Peyer's patch (tissue), 4 donors: Measurements from ENCODE around the gene LRRN3. TPM values are rescaled to one million over a fixed set of nuclear protein-coding genes. Genes with fewer than 3 reads are reported as not detected.

Source experiments
- DNase-seq, 3 donors: peaks; one replicate each; pipeline ENCODE4 v3.0.0-alpha.2; 2017 to 2019
- H3K27ac ChIP-seq, 4 donors: fragments of 200-600 bp; sonication (generic); one replicate each; pipeline ENCODE4 v1.5.1; 2016 to 2019
- H3K27me3 ChIP-seq, 2 donors: fragments of 200-600 bp; sonication (generic); one replicate each; pipeline ENCODE4 v1.5.1; 2019
- H3K36me3 ChIP-seq, 3 donors: fragments of 200-600 bp; sonication (generic); one replicate each; pipeline ENCODE4 v1.5.1; 2016 to 2019
- H3K4me1 ChIP-seq, 4 donors: fragments of 200-600 bp; sonication (generic); one replicate each; pipeline ENCODE4 v1.5.1; 2016 to 2019
- H3K4me3 ChIP-seq, 4 donors: fragments of 200-600 bp; sonication (generic); 1 replicate in 3 of 4; 2 replicates in 1 of 4; pipeline ENCODE4 v1.5.1; 2016 to 2019; ENCODE audit warnings: mild to moderate bottlenecking in 1 of 4
- H3K9me3 ChIP-seq, 4 donors: fragments of 200-600 bp; sonication (generic); one replicate each; pipeline ENCODE4 v1.5.1; 2016 to 2019; ENCODE audit warnings: mild to moderate bottlenecking in 1 of 4
- CTCF ChIP-seq, 6 experiments: fragments of 450-650 bp in 4 of 6; fragments of 200-600 bp in 2 of 6; sonication (generic) in 1 of 6; IDR thresholded peaks; one replicate each; pipeline ENCODE4 v1.5.1; 2017 to 2019; ENCODE audit warnings: antibody characterized with exemption in 6 of 6, mild to moderate bottlenecking in 3 of 6, moderate library complexity in 1 of 6
- POLR2A ChIP-seq, 2 donors: fragments of 450-650 bp; IDR thresholded peaks; one replicate each; pipeline ENCODE4 v1.5.1; 2017; ENCODE audit warnings: antibody characterized with exemption in 2 of 2, mild to moderate bottlenecking in 2 of 2, moderate library complexity in 2 of 2
- total RNA-seq, 4 donors: library from RNA; depleted of rRNA; stranded (reverse); fragments of >200 nt; gene quantifications; one replicate each; pipeline ENCODE4 v1.1.0, GENCODE V29; 2016

Gene LRRN3
- total RNA-seq, 4 donors from 2014 or later: 0.40 to 0.53 TPM; not detected in 2

- TF ChIP-seq POLR2A (IDR thresholded peaks at IDR 0.05): no peak
- TF ChIP-seq CTCF (IDR thresholded peaks at IDR 0.05): no peak
- H3K9me3 ChIP-seq: no peaks in the 10 kb centered on the region
- no peak overlapping the region for H3K27ac ChIP-seq
- H3K4me3 ChIP-seq: no peak overlapping the region
- no peaks in the 10 kb centered on the region for H3K27me3 ChIP-seq
- H3K4me1 ChIP-seq: no peaks in the 10 kb centered on the region
- no peak for DNase-seq
- no peaks in the 10 kb centered on the region for H3K36me3 ChIP-seq
Observed at GRCh38 chr7:111049971-111050680, 40.8 kb upstream of the LRRN3 start.

- TF ChIP-seq POLR2A (IDR thresholded peaks at IDR 0.05) (no peak), CTCF (IDR thresholded peaks at IDR 0.05) (no peak)
- H3K27me3 ChIP-seq: no peaks in the 10 kb centered on the region
Observed at GRCh38 chr7:111050875-111051416, 40.0 kb upstream of the LRRN3 start.

GRCh38 chr7:111051832-111052231 is 39.1 kb upstream of the LRRN3 start:
- no peaks in the 10 kb centered on the region for H3K4me1 ChIP-seq
- TF ChIP-seq POLR2A (IDR thresholded peaks at IDR 0.05): no peak
- TF ChIP-seq CTCF (IDR thresholded peaks at IDR 0.05): no peak
- DNase-seq: no peak
- no peaks in the 10 kb centered on the region for H3K27me3 ChIP-seq
- H3K36me3 ChIP-seq: no peaks in the 10 kb centered on the region
- no peaks in the 10 kb centered on the region for H3K9me3 ChIP-seq
- no peak overlapping the region for H3K27ac ChIP-seq
- H3K4me3 ChIP-seq: no peak overlapping the region

More at GRCh38 chr7:111050875-111051416, 40.0 kb upstream of the LRRN3 start:
- Histone ChIP-seq H3K27ac (no peak overlapping the region), H3K4me3 (no peak overlapping the region), H3K36me3 (no peaks in the 10 kb centered on the region), H3K9me3 (no peaks in the 10 kb centered on the region), H3K4me1 (no peaks in the 10 kb centered on the region)
- no peak for DNase-seq

GRCh38 chr7:111053035-111053434 is 37.9 kb upstream of the LRRN3 start:
- Histone ChIP-seq H3K9me3 (no peaks in the 10 kb centered on the region), H3K36me3 (no peaks in the 10 kb centered on the region), H3K4me3 (no peak overlapping the region), H3K27ac (no peak overlapping the region), H3K27me3 (no peaks in the 10 kb centered on the region), H3K4me1 (no peaks in the 10 kb centered on the region)
- DNase-seq: no peak
- TF ChIP-seq POLR2A (IDR thresholded peaks at IDR 0.05) (no peak), CTCF (IDR thresholded peaks at IDR 0.05) (no peak)

GRCh38 chr7:111056371-111056770 is 34.6 kb upstream of the LRRN3 start:
- H3K27ac ChIP-seq: no peak overlapping the region
- H3K9me3 ChIP-seq: no peaks in the 10 kb centered on the region
- no peaks in the 10 kb centered on the region for H3K36me3 ChIP-seq
- DNase-seq: no peak
- H3K4me3 ChIP-seq: no peak overlapping the region
- no peaks in the 10 kb centered on the region for H3K4me1 ChIP-seq
- no peak for TF ChIP-seq CTCF (IDR thresholded peaks at IDR 0.05)
- TF ChIP-seq POLR2A (IDR thresholded peaks at IDR 0.05): no peak
- H3K27me3 ChIP-seq: no peaks in the 10 kb centered on the region
